ENCODE data around the gene AFF3. TPM values are rescaled to one million over a fixed set of nuclear protein-coding genes. Genes with fewer than 3 reads are reported as not detected.

Gene AFF3
- total RNA-seq, 1 donor from 2014 or later = 44.6 TPM

DNA sequence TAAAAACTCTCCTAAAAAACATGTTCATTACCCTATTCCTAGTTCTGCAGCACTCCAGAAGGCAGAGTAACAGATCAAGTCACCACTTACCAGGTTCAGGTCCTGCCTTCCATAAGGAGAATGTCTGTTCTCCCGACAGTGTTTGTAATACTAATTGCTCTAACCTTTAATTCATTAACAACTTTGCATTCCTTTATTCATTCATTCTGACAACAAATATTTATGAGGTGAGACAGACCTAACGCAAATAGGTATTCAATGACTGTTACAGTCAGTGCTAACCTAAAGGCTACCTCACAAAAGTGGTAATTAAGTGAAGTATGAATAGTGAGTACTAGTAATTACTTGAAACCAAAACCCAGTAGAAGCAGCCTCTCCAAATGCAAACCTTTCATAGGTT, 224.0 kb downstream of the AFF3 start:
- no peaks in the 10 kb centered on the region for H3K27me3 ChIP-seq
- TF ChIP-seq CTCF (IDR thresholded peaks at IDR 0.05) = no peak
- no peaks in the 10 kb centered on the region for H3K36me3 ChIP-seq
- ATAC-seq (no peak), DNase-seq (no peak)
- no peak overlapping the region for H3K27ac ChIP-seq
- intact Hi-C loops (cut with DNase I) = no loop called here
- H3K4me1 ChIP-seq = no peaks in the 10 kb centered on the region
- H3K9me3 ChIP-seq = no peaks in the 10 kb centered on the region
- no peak overlapping the region for H3K4me3 ChIP-seq

- intact Hi-C loops (cut with DNase I) = no loop called here
- no peaks in the 10 kb centered on the region for H3K36me3 ChIP-seq
Observed at GRCh38 chr2:99915108-99915675, 227.2 kb downstream of the AFF3 start.

DNA sequence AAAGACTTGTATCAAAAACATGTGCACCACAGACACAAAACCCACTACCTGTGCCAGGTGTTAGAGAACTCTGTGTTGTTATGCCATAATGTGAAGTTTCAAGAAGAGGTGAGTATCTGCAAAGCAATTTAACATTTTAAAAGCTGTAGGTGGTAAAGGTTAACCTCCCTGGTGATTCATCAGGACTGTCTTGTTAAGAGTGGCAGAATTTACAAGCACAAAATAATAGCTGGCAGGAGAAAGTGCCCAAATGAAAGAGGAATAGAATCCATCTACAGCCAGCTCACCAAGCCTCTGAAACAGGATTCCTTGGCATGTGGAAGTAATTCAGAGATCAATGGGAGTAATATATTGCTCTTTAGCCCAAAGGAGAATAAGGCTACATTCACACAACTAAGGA, 230.7 kb downstream of the AFF3 start:
- Histone ChIP-seq H3K27me3 (no peaks in the 10 kb centered on the region), H3K4me1 (no peaks in the 10 kb centered on the region), H3K4me3 (no peak overlapping the region), H3K9me3 (no peaks in the 10 kb centered on the region), H3K27ac (no peak overlapping the region), H3K36me3 (no peaks in the 10 kb centered on the region)
- intact Hi-C loops (cut with DNase I) = no loop called here
- ATAC-seq (no peak), DNase-seq (no peak)
- no peak for TF ChIP-seq CTCF (IDR thresholded peaks at IDR 0.05)

More at GRCh38 chr2:99915108-99915675, 227.2 kb downstream of the AFF3 start:
- Histone ChIP-seq H3K27ac (no peak overlapping the region), H3K27me3 (no peaks in the 10 kb centered on the region), H3K4me3 (no peak overlapping the region), H3K9me3 (no peaks in the 10 kb centered on the region), H3K4me1 (no peaks in the 10 kb centered on the region)
- ATAC-seq (no peak), DNase-seq (no peak)
- no peak for TF ChIP-seq CTCF (IDR thresholded peaks at IDR 0.05)

DNA sequence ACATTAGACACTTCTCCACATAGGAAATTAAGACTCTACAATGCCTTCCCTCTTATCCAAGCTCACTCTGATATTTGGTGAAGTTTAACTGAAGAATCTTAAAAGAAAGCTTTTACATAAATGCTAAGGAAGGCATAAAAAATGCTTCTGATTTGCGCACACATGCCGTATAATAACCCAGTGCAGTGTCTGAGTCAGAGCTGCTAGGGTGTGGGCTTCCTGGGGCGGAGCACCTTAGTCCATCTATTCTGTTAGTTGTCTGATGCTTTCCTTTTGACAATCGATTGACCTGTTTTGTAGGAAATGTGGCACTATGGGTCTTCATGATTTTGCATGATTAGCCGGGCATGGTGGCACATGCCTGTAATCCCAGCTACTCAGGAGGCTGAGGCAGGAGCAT, 231.5 kb downstream of the AFF3 start:
- no peak for ATAC-seq
- Histone ChIP-seq H3K27me3 (no peaks in the 10 kb centered on the region), H3K27ac (no peak overlapping the region), H3K4me1 (no peaks in the 10 kb centered on the region), H3K36me3 (no peaks in the 10 kb centered on the region), H3K9me3 (no peaks in the 10 kb centered on the region), H3K4me3 (no peak overlapping the region)
- intact Hi-C loops (cut with DNase I) = no loop called here
- TF ChIP-seq CTCF (IDR thresholded peaks at IDR 0.05) = no peak
- no peak for DNase-seq

DNA sequence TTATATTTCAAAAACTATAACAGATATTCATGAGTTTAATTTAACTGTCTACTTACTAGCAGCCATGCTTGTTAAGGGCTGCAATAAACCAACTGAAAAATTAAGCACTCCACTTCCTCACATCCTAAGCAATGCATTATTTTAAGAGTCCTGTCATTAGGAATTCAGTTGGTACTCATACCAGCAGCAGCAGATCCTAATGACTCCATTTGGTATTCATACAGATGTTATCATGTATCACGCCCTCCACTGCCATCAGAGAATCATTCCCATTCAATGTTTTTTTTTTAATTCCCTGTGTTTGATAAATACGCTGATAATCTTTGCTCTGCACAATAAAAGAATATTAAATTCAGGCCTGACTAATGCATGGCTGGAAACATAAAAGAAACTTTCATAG, 236.8 kb downstream of the AFF3 start:
- no peaks in the 10 kb centered on the region for H3K9me3 ChIP-seq
- ATAC-seq (no peak), DNase-seq (no peak)
- no peak overlapping the region for H3K4me3 ChIP-seq
- no peaks in the 10 kb centered on the region for H3K36me3 ChIP-seq
- no peaks in the 10 kb centered on the region for H3K27me3 ChIP-seq
- intact Hi-C loops (cut with DNase I) = no loop called here
- no peak for TF ChIP-seq CTCF (IDR thresholded peaks at IDR 0.05)
- no peak overlapping the region for H3K27ac ChIP-seq
- no peaks in the 10 kb centered on the region for H3K4me1 ChIP-seq

DNA sequence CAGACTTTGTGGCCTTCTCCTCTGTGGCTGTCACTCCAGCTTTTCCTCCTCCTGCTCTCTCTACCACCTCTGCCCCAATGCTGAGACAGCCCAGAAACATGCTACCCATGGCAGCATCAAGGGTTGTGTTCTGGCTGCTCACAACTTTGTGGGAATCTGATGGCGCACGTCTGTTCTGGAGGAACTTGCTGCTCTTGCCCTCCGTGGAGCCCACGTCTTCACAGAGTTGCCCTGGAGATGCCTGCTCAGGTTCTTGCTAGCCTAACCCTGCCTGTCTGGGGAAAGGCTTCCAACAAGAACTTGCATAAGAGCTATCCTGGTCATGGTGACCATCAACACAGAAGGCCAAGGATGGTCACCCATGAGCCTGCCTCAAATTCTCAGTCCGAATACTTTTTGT, 237.4 kb downstream of the AFF3 start:
- Histone ChIP-seq H3K27me3 (no peaks in the 10 kb centered on the region), H3K27ac (no peak overlapping the region), H3K36me3 (no peaks in the 10 kb centered on the region), H3K9me3 (no peaks in the 10 kb centered on the region), H3K4me1 (no peaks in the 10 kb centered on the region), H3K4me3 (no peak overlapping the region)
- ATAC-seq (no peak), DNase-seq (no peak)
- TF ChIP-seq CTCF (IDR thresholded peaks at IDR 0.05) = no peak
- intact Hi-C loops (cut with DNase I) = no loop called here
